Thymus (tissue), 11 donors: ENCODE data around the gene CRELD2. TPM values are rescaled to one million over a fixed set of nuclear protein-coding genes. Genes with fewer than 3 reads are reported as not detected.

Experiments used
- DNase-seq, 9 donors: peaks; one replicate each; pipeline ENCODE4 v3.0.0-alpha.2; 2013; ENCODE audit warnings: low spot score in 9 of 9, low read depth in 6 of 9, missing footprints in 1 of 9
- H3K27ac ChIP-seq, 2 donors: one replicate each; pipeline ENCODE4 v1.5.1; 2013; ENCODE audit warnings: control low read depth in 1 of 2, low read depth in 1 of 2, low read length in 1 of 2, mild to moderate bottlenecking in 1 of 2, moderate library complexity in 1 of 2
- H3K27me3 ChIP-seq, 2 donors: one replicate each; pipeline ENCODE4 v1.5.1; 2013; ENCODE audit warnings: low read length in 1 of 2; ENCODE audit not compliant: control insufficient read depth in 2 of 2, insufficient read depth in 1 of 2
- H3K36me3 ChIP-seq, 2 donors: one replicate each; pipeline ENCODE4 v1.5.1; 2013; ENCODE audit warnings: low read length in 1 of 2, mild to moderate bottlenecking in 1 of 2, moderate library complexity in 1 of 2; ENCODE audit not compliant: control insufficient read depth in 2 of 2, insufficient read depth in 2 of 2
- H3K4me1 ChIP-seq, 2 donors: one replicate each; pipeline ENCODE4 v1.5.1; 2013; ENCODE audit warnings: low read length in 2 of 2; ENCODE audit not compliant: control insufficient read depth in 2 of 2, insufficient read depth in 2 of 2
- H3K4me3 ChIP-seq, 2 donors: one replicate each; pipeline ENCODE4 v1.5.1; 2013; ENCODE audit warnings: low read length in 2 of 2, control low read depth in 1 of 2, mild to moderate bottlenecking in 1 of 2
- H3K9me3 ChIP-seq, 2 donors: one replicate each; pipeline ENCODE4 v1.5.1; 2013; ENCODE audit warnings: low read length in 1 of 2, mild to moderate bottlenecking in 1 of 2; ENCODE audit not compliant: control insufficient read depth in 2 of 2, insufficient read depth in 1 of 2
- WGBS: extraction: QIAGEN DNeasy Blood & Tissue Kit; methylation state at CpG from one replicate; pipeline ENCODE4 v1.1.7; 2013; 5-methylcytosine and 5-hydroxymethylcytosine counted together
- polyA plus RNA-seq: library from polyadenylated mRNA; stranded (reverse); fragments of 200-250 nt; gene quantifications from one replicate; pipeline ENCODE4 v1.2.3, GENCODE V29; 2013
- total RNA-seq: library from RNA; stranded (reverse); fragments of 120-200 nt; gene quantifications from one replicate; pipeline ENCODE4 v1.2.4, GENCODE V29; 2013
- donor health status: healthy.

Gene CRELD2
- total and polyA plus RNA-seq, 2 donors = 24.3 to 25.8 TPM

DNA sequence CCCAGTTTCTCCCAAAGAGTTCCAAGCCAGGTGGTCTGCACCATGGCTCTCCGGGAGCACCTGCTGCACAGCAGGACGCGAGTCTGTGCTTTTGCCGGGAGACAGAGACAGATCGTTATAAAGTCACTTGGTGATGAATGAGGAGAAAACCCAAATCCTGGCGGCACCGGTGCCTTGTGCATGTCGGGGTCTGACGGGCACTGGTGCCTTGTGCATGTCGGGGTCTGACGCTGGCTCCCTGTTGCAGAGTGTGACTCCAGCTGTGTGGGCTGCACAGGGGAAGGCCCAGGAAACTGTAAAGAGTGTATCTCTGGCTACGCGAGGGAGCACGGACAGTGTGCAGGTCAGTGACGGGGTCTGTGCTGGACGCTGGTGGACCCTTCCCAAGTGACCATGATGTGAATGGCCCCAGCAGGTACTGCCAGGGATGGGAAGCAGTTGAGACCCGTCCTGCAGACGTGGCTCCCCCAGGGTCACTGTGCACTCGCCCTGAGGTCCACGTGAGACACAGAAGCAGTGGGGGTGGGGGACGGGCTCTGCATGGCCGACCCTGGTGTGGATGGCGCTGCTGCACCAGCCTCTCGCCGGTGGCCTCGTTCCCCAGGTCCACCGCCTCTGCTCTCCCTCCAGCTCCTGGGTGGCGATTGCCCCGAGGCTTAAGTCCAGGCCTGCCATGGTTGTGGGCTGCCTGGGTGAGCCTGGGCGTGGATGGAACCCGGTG is 5.8 kb downstream of the CRELD2 start:
- peaks cover 6 to 24% of the 10 kb centered on the region in 2 donors for H3K36me3 ChIP-seq
- H3K4me3 ChIP-seq = no peak overlapping the region
- H3K27ac ChIP-seq = no peak overlapping the region
- DNase-seq = no peak
- H3K27me3 ChIP-seq = peaks cover 0 to 2% of the 10 kb centered on the region in 2 donors
- WGBS = 98% methylated on average over 31 of the region's 31 CpGs
- peaks cover 18 to 33% of the 10 kb centered on the region in 2 donors for H3K4me1 ChIP-seq
- H3K9me3 ChIP-seq = no peaks in the 10 kb centered on the region

DNA sequence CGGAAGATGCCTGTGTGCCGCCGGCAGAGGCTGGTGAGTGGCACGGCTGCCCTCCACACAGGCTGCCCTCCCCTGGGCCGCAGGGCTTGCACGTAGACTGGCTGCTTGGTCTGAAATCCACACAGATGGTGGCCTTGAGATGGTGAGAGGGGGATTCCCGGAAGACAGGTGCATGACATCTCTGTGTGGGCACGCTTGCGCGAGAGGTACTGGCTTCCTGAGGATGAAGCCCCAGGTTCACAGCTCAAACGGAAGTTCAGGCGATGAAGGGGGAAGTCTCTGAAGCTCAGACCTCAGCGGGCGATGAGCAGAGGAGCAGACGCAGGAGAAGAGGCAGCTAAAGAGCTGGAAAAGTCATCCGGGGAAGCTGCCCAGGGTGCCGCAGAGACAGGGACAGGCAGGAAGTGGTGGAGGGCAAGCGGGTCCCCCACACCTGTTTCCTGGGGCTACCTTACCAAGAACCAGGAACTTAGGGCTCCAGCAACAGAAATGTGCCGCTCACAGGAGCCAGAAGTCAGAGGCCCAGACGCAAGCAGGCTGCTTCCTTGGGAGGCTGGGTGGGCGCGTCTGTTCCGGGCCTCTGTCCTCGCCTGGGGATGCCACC is 7.2 kb downstream of the CRELD2 start:
- H3K4me3 ChIP-seq = peak overlapping the region; percentile 23 to 52
- peak; percentile 59 to 92 (median 75) for DNase-seq

GRCh38 chr22:49926916-49927315 is 8.5 kb downstream of the CRELD2 start:
- Histone ChIP-seq H3K9me3 (no peaks in the 10 kb centered on the region), H3K27ac (no peak overlapping the region), H3K4me1 (peaks cover 19 to 49% of the 10 kb centered on the region in 2 donors), H3K4me3 (no peak overlapping the region), H3K36me3 (peaks cover 0 to 12% of the 10 kb centered on the region in 2 donors), H3K27me3 (peaks cover 3 to 6% of the 10 kb centered on the region in 2 donors)
- no peak for DNase-seq
- 94% methylated on average over 17 of the region's 18 CpGs for WGBS

More for the DNA sequence above, 7.2 kb downstream of the CRELD2 start:
- Histone ChIP-seq H3K9me3 (no peaks in the 10 kb centered on the region), H3K27me3 (peaks cover 3 to 6% of the 10 kb centered on the region in 2 donors), H3K36me3 (peaks cover 3 to 18% of the 10 kb centered on the region in 2 donors), H3K27ac (peak overlapping the region; percentile 92 to 98), H3K4me1 (peaks cover 19 to 36% of the 10 kb centered on the region in 2 donors)
- WGBS = 3% methylated on average over 24 of the region's 24 CpGs

DNA sequence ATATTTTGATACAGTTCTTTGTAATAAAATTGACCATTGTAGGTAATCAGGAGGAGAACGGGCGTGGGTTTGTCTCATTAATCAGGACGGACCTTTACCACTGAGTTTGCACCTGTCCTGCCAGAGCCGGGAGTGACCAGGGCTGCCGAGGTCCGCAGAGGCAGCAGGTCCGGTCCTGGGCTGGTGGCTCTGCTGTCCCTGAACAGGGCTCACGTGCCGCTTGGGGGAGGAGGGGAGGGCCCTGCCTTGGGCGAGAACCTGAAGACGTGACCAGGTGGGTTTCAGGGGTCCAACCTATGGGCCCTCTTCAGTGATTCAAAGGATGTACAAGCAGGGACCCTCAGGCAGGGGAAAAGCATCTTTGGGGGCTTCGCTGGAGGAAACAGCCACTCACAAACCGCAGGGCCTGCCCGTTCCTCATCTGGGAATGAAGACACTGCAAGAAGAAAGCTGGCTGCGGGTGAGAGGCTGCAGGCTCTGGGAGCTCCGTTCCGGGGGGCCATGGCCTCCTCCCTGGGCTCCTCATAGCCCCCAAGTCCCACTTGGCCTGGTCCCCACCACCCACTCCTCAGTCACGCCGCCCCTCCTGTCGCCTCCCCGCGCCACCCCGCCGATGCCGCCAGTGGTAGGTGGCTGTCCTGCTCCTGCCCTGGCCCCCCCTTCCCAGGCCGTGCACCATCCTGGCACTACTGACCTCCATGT is 9.2 kb downstream of the CRELD2 start:
- WGBS = 97% methylated on average over 26 of the region's 26 CpGs

GRCh38 chr22:49928185-49928495 is 9.7 kb downstream of the CRELD2 start:
- H3K4me1 ChIP-seq = peaks cover 19 to 50% of the 10 kb centered on the region in 2 donors
- 98% methylated on average over 8 of the region's 8 CpGs for WGBS
- H3K27ac ChIP-seq = no peak overlapping the region
- H3K4me3 ChIP-seq = no peak overlapping the region
- H3K27me3 ChIP-seq = peaks cover 3 to 6% of the 10 kb centered on the region in 2 donors
- DNase-seq = no peak
- H3K36me3 ChIP-seq = peaks cover 0 to 12% of the 10 kb centered on the region in 2 donors
- no peaks in the 10 kb centered on the region for H3K9me3 ChIP-seq

More for the DNA sequence above, 9.2 kb downstream of the CRELD2 start:
- no peak for DNase-seq
- Histone ChIP-seq H3K9me3 (no peaks in the 10 kb centered on the region), H3K27ac (no peak overlapping the region), H3K27me3 (peaks cover 3 to 6% of the 10 kb centered on the region in 2 donors), H3K36me3 (peaks cover 0 to 12% of the 10 kb centered on the region in 2 donors), H3K4me3 (no peak overlapping the region), H3K4me1 (peaks cover 19 to 51% of the 10 kb centered on the region in 2 donors)

DNA sequence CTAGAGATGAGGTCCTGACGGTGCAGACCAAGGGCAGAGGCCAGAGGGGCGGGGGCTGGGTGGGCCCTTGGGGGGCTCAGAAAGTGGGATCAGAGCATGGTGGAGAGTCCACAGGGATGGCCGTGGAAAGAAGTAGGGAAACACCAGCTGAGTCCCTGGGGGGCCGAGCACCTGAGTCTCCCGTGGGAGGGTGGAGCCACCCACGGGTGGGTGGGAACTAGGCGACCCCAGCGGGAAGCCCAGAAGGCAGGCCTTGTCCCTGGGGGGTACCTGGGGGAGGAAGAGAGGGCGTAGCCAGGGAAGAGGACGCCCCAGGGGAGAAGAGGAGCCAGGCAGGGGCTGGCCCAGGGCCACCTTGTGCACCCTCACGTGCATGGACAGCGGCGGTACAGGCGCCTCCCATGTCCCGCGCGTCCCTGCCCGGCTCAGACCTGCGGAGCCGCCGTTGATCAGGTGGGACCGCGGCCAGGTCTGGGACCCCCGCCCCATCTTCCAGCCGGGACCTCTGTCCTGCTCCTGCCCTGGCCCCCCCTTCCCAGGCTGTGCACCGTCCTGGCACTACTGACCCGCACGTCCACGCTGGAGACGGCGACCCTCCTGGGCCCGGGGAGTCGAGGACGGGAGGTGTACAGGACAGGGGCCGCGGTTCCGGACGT is 10.2 kb downstream of the CRELD2 start:
- Histone ChIP-seq H3K27ac (no peak overlapping the region), H3K9me3 (no peaks in the 10 kb centered on the region), H3K4me1 (peaks cover 19 to 48% of the 10 kb centered on the region in 2 donors), H3K27me3 (peaks cover 3 to 6% of the 10 kb centered on the region in 2 donors), H3K4me3 (no peak overlapping the region), H3K36me3 (peaks cover 0 to 12% of the 10 kb centered on the region in 2 donors)
- no peak for DNase-seq
- 75% methylated on average over 38 of the region's 38 CpGs for WGBS

- peak in 3 of 9 donors; percentile 53 to 69 (median 65) for DNase-seq
- Histone ChIP-seq H3K36me3 (peaks cover 0 to 10% of the 10 kb centered on the region in 2 donors), H3K4me1 (peaks cover 19 to 51% of the 10 kb centered on the region in 2 donors), H3K27ac (no peak overlapping the region), H3K9me3 (no peaks in the 10 kb centered on the region), H3K27me3 (peaks cover 3 to 6% of the 10 kb centered on the region in 2 donors), H3K4me3 (peak overlapping the region in 1 of 2 donors; percentile 23)
- WGBS = 7% methylated on average over 75 of the region's 75 CpGs
These were observed 11.0 kb downstream of the CRELD2 start for GRCh38 chr22:49929211-49929979.

- 89% methylated on average over 21 of the region's 21 CpGs for WGBS
- Histone ChIP-seq H3K36me3 (peaks cover 0 to 8% of the 10 kb centered on the region in 2 donors), H3K4me1 (peaks cover 17 to 52% of the 10 kb centered on the region in 2 donors), H3K9me3 (no peaks in the 10 kb centered on the region), H3K27ac (no peak overlapping the region), H3K4me3 (no peak overlapping the region), H3K27me3 (peaks cover 3 to 6% of the 10 kb centered on the region in 2 donors)
- DNase-seq = no peak
These were observed 11.7 kb downstream of the CRELD2 start for GRCh38 chr22:49929994-49930575.
